Stomach (tissue), 9 donors: ENCODE measurements around the gene TEX2. TPM values are rescaled to one million over a fixed set of nuclear protein-coding genes. Genes with fewer than 3 reads are reported as not detected.

Experiments
- DNase-seq, 2 donors: peaks; one replicate each; pipeline versions ENCODE4 v3.0.0 to v3.0.0-alpha.2; 2013 to 2019
- H3K27ac ChIP-seq, 5 donors: fragments of 200-600 bp in 4 of 5; sonication (generic) in 4 of 5; one replicate each; pipeline ENCODE4 v1.5.1; 2013 to 2019; ENCODE audit warnings: mild to moderate bottlenecking in 1 of 5, moderate library complexity in 1 of 5
- H3K27me3 ChIP-seq, 3 donors: fragments of 200-600 bp; sonication (generic); one replicate each; pipeline ENCODE4 v1.5.1; 2017 to 2019; ENCODE audit warnings: mixed run types in 1 of 3
- H3K36me3 ChIP-seq, 4 donors: fragments of 200-600 bp; sonication (generic); 1 replicate in 3 of 4; 2 replicates in 1 of 4; pipeline ENCODE4 v1.5.1; 2016 to 2019
- H3K4me1 ChIP-seq, 4 donors: fragments of 200-600 bp; sonication (generic); one replicate each; pipeline ENCODE4 v1.5.1; 2016 to 2019
- H3K4me3 ChIP-seq, 4 donors: fragments of 200-600 bp; sonication (generic) in 3 of 4; one replicate each; pipeline ENCODE4 v1.5.1; 2016 to 2019; ENCODE audit warnings: mild to moderate bottlenecking in 1 of 4
- H3K9me3 ChIP-seq, 4 donors: fragments of 200-600 bp; sonication (generic); one replicate each; pipeline ENCODE4 v1.5.1; 2016 to 2019
- CTCF ChIP-seq, 7 experiments: fragments of 450-650 bp in 4 of 7; fragments of 200-600 bp in 3 of 7; sonication (generic) in 3 of 7; IDR thresholded peaks; one replicate each; pipeline ENCODE4 v1.5.1; 2016 to 2019; ENCODE audit warnings: antibody characterized with exemption in 7 of 7, control low read depth in 2 of 7, mild to moderate bottlenecking in 1 of 7
- EP300 ChIP-seq: sonication (generic); formaldehyde crosslinking; IDR thresholded peaks from one replicate; pipeline ENCODE4 v1.6.1; 2017; ENCODE audit warnings: antibody characterized with exemption
- POLR2A ChIP-seq, 4 donors: fragments of 450-650 bp; IDR thresholded peaks; one replicate each; pipeline ENCODE4 v1.6.1; 2016; ENCODE audit warnings: antibody characterized with exemption in 4 of 4, control low read depth in 2 of 4, mild to moderate bottlenecking in 1 of 4, moderate library complexity in 1 of 4
- POLR2AphosphoS5 ChIP-seq, 3 donors: sonication (generic); formaldehyde crosslinking; IDR thresholded peaks; one replicate each; pipeline ENCODE4 v1.6.1; 2016; ENCODE audit warnings: antibody characterized with exemption in 3 of 3
- WGBS, 5 donors: extraction: QIAGEN DNeasy Blood & Tissue Kit in 3 of 5; methylation state at CpG; one replicate each; pipeline versions ENCODE4 v1.1.5 to v1.1.7; 2013 to 2018; 5-methylcytosine and 5-hydroxymethylcytosine counted together
- intact Hi-C: fragments of 100-400 bp; cut with DNase I; formaldehyde crosslinking; loops from one replicate; pipeline ENCODE4 v1.15.1; 2023; ENCODE audit warnings: low total_unique reads
- polyA plus RNA-seq, 3 donors: library from polyadenylated mRNA; stranded (reverse); fragments of 200-250 nt; gene quantifications; one replicate each; pipeline ENCODE4 v1.2.3, GENCODE V29; 2013
- total RNA-seq, 5 donors: library from RNA; depleted of rRNA; stranded (reverse); fragments of >200 nt; gene quantifications; one replicate each; pipeline versions ENCODE4 v1.1.0 to v1.2.3, GENCODE V29; 2014 to 2016
- donor health status: healthy with polysubstance abuse.
- donor health status: Bipolar disorder and iron deficiency.
- donor health status: healthy.

Gene TEX2
- total and polyA plus RNA-seq, 8 donors = 5.8 to 50.6 (median 26.1) TPM

- Histone ChIP-seq H3K4me3 (no peak overlapping the region), H3K36me3 (peaks cover 0 to 13% (median 2%) of the 10 kb centered on the region in 4 donors), H3K27ac (peak overlapping the region; percentile 14 to 81 (median 57)), H3K4me1 (peaks cover 33 to 91% (median 60%) of the 10 kb centered on the region in 4 donors), H3K27me3 (no peaks in the 10 kb centered on the region), H3K9me3 (no peaks in the 10 kb centered on the region)
- intact Hi-C loops = no loop called here
- WGBS, 5 donors = 48 to 67% (median 59%) methylated on average over 3 of the region's 3 CpGs
- no peak for DNase-seq
- no peak for TF ChIP-seq EP300
- TF ChIP-seq POLR2A (IDR thresholded peaks at IDR 0.05) = no peak
- TF ChIP-seq POLR2AphosphoS5 (IDR thresholded peaks at IDR 0.05) = no peak
- no peak for TF ChIP-seq CTCF (IDR thresholded peaks at IDR 0.05)
Measured at GRCh38 chr17:64120159-64120810, 142.8 kb downstream of the TEX2 start.

GRCh38 chr17:64117981-64118979 lies 144.8 kb downstream of the TEX2 start:
- peaks cover 41 to 99% (median 68%) of the 10 kb centered on the region in 4 donors for H3K4me1 ChIP-seq

GRCh38 chr17:64115822-64116534 lies 147.1 kb downstream of the TEX2 start:
- Histone ChIP-seq H3K27ac (peak overlapping the region; percentile 62 to 87 (median 70)), H3K27me3 (no peaks in the 10 kb centered on the region), H3K9me3 (no peaks in the 10 kb centered on the region), H3K36me3 (peaks cover 0 to 2% (median 0%) of the 10 kb centered on the region in 4 donors), H3K4me3 (peak overlapping the region in 1 of 4 donors; percentile 10), H3K4me1 (peaks cover 41 to 89% (median 71%) of the 10 kb centered on the region in 4 donors)
- 26 to 49% (median 35%) methylated on average over 7 of the region's 7 CpGs for WGBS, 5 donors
- intact Hi-C loops = no loop called here
- TF ChIP-seq POLR2A (IDR thresholded peaks at IDR 0.05) = no peak
- TF ChIP-seq POLR2AphosphoS5 (IDR thresholded peaks at IDR 0.05) = peak in 2 of 3 donors; percentile 7 to 8
- peak in 1 of 2 donors; percentile 65 for DNase-seq

More at GRCh38 chr17:64117981-64118979, 144.8 kb downstream of the TEX2 start:
- Histone ChIP-seq H3K27me3 (no peaks in the 10 kb centered on the region), H3K27ac (peak overlapping the region; percentile 41 to 87 (median 69)), H3K9me3 (no peaks in the 10 kb centered on the region), H3K4me3 (peak overlapping the region in 1 of 4 donors; percentile 0), H3K36me3 (peaks cover 0 to 7% (median 0%) of the 10 kb centered on the region in 4 donors)
- peak; percentile 53 to 77 for DNase-seq
- WGBS, 5 donors = 35 to 47% (median 39%) methylated on average over 10 of the region's 10 CpGs
- no peak for TF ChIP-seq POLR2A (IDR thresholded peaks at IDR 0.05)
- TF ChIP-seq CTCF (IDR thresholded peaks at IDR 0.05) = no peak
- peak in 1 of 3 donors; percentile 39 for TF ChIP-seq POLR2AphosphoS5 (IDR thresholded peaks at IDR 0.05)
- TF ChIP-seq EP300 = no peak
- intact Hi-C loops = no loop called here

GRCh38 chr17:64115043-64115698 lies 147.9 kb downstream of the TEX2 start:
- Histone ChIP-seq H3K9me3 (no peaks in the 10 kb centered on the region), H3K4me3 (peak overlapping the region in 1 of 4 donors; percentile 10), H3K27me3 (no peaks in the 10 kb centered on the region), H3K27ac (peak overlapping the region; percentile 62 to 87 (median 70)), H3K36me3 (no peaks in the 10 kb centered on the region), H3K4me1 (peaks cover 49 to 89% (median 67%) of the 10 kb centered on the region in 4 donors)
- peak in 1 of 2 donors; percentile 60 for DNase-seq
- intact Hi-C loops = no loop called here
- no peak for TF ChIP-seq POLR2A (IDR thresholded peaks at IDR 0.05)
- TF ChIP-seq EP300 = no peak
- peak in 2 of 3 donors; percentile 72 for TF ChIP-seq POLR2AphosphoS5 (IDR thresholded peaks at IDR 0.05)
- no peak for TF ChIP-seq CTCF (IDR thresholded peaks at IDR 0.05)
- 38 to 72% (median 47%) methylated on average over 8 of the region's 8 CpGs for WGBS, 5 donors
